Astrocyte of the spinal cord (primary cell): ENCODE measurements around the gene PITPNC1.

Experiments
- DNase-seq: peaks from one replicate; pipeline ENCODE4 v3.0.0; 2011; ENCODE audit warnings: low read depth, low spot score
- H3K4me3 ChIP-seq: 2 replicates; pipeline ENCODE4 v1.5.1; 2011; ENCODE audit warnings: low read depth, mild to moderate bottlenecking, low read length, moderate library complexity
- CTCF ChIP-seq: IDR thresholded peaks from 2 replicates; pipeline ENCODE4 v1.5.1; 2012; ENCODE audit warnings: low read depth, mild to moderate bottlenecking, low read length, inconsistent platforms
- in situ Hi-C: cut with HindIII; loops from 2 replicates; pipeline ENCODE4 v1.10.0; 2017; ENCODE audit warnings: low sequenced_read_pairs

Gene PITPNC1

DNA sequence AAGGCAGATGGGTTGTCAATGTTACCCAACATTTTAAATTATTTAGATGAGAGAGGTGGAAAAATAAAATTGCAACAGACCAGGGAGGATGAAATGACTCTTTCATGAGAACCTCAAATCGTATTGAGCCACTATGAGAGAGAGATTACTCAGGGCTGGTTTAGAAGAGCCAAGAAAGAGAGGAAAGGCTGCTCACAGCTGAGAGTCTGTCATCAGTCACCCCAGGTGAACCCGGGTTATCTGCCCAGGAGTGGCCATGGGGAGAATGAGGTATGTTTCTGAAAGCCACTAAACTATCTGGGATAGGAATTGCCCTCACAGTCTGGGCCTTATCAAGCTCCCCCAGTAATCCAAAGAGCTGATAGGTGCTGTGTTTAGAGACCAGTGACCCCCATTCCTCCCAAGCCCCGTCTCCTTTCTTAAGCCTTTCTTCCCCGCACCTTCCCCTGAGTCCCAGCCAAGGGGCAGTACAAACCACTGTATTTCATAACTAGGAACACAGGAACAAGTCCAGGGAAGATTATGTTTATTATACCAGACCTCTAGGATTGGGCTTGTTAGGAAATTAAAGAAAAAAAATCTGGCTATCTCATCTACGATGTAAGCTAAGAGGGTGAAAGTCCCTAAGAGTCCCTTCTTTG, 181.8 kb downstream of the PITPNC1 start:
- no peak overlapping the region for H3K4me3 ChIP-seq
- in situ Hi-C loops, result no loop called here
- no peak for DNase-seq
- no peak for TF ChIP-seq CTCF

GRCh38 chr17:67559381-67559966, 182.4 kb downstream of the PITPNC1 start:
- no peak for TF ChIP-seq CTCF
- no peak for DNase-seq
- in situ Hi-C loops, result no loop called here
- H3K4me3 ChIP-seq, result no peak overlapping the region

GRCh38 chr17:67562005-67562404, 184.9 kb downstream of the PITPNC1 start:
- DNase-seq, result no peak
- no peak for TF ChIP-seq CTCF
- H3K4me3 ChIP-seq, result no peak overlapping the region
- in situ Hi-C loops, result no loop called here

GRCh38 chr17:67563692-67564228, 186.7 kb downstream of the PITPNC1 start:
- H3K4me3 ChIP-seq, result no peak overlapping the region
- no peak for TF ChIP-seq CTCF
- no peak for DNase-seq
- in situ Hi-C loops, result no loop called here

DNA sequence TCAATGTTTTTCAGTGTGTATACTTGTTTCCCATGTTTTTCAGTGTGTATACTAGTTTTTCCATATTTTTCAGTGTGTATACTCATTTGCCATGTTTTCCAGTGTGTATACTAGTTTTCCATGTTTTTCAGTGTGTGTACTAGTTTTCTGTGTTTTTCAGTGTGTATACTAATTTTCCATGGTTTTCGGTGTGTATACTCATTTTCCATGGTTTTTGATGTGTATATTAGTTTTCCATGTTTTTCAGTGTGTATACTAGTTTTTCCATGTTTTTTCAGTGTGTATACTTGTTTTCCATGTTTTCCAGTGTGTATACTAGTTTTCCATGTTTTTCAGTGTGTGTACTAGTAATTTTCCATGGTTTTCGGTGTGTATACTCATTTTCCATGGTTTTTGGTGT, 188.0 kb downstream of the PITPNC1 start:
- TF ChIP-seq CTCF, result no peak
- DNase-seq, result no peak
- in situ Hi-C loops, result no loop called here
- H3K4me3 ChIP-seq, result no peak overlapping the region

- H3K4me3 ChIP-seq, result no peak overlapping the region
- in situ Hi-C loops, result no loop called here
- no peak for DNase-seq
Observed at GRCh38 chr17:67566656-67567055, 189.6 kb downstream of the PITPNC1 start.

More at GRCh38 chr17:67566656-67567055, 189.6 kb downstream of the PITPNC1 start:
- TF ChIP-seq CTCF, result no peak
